GM23338 (cell line): ENCODE measurements around the gene RFX3. TPM values are rescaled to one million over a fixed set of nuclear protein-coding genes. Genes with fewer than 3 reads are reported as not detected.

ENCODE experiments used
- ATAC-seq: fragments of 200-7000 bp; cut with Tn5 transposase; 3 replicates; pipeline ENCODE4 v1.9.1; 2020
- DNase-seq: peaks from one replicate; pipeline ENCODE4 v3.0.0-alpha.2; 2015; ENCODE audit warnings: low spot score
- H2AFZ ChIP-seq: fragments of 200-600 bp; sonication (generic); 2 replicates; pipeline ENCODE4 v1.8.0; 2016; ENCODE audit warnings: antibody characterized with exemption, mild to moderate bottlenecking, moderate library complexity
- H3F3A ChIP-seq: fragments of 200-600 bp; sonication (generic); replicated peaks from 2 replicates; pipeline ENCODE4 v1.8.0; 2017; ENCODE audit warnings: antibody characterized with exemption, mixed run types, low read depth
- H3K27ac ChIP-seq: fragments of 200-600 bp; sonication (generic); 2 replicates; pipeline ENCODE4 v1.6.1; 2016; ENCODE audit warnings: low read depth
- H3K27me3 ChIP-seq: fragments of 200-600 bp; sonication (generic); 2 replicates; pipeline ENCODE4 v1.8.0; 2016; ENCODE audit warnings: mild to moderate bottlenecking, mixed run types, moderate library complexity; ENCODE audit not compliant: insufficient read depth
- H3K36me3 ChIP-seq: fragments of 200-600 bp; sonication (generic); 2 replicates; pipeline ENCODE4 v1.8.0; 2016; ENCODE audit warnings: mild to moderate bottlenecking; ENCODE audit not compliant: insufficient read depth
- H3K4me1 ChIP-seq: fragments of 200-600 bp; sonication (generic); 2 replicates; pipeline ENCODE4 v1.8.0; 2016; ENCODE audit warnings: mild to moderate bottlenecking, moderate library complexity; ENCODE audit not compliant: insufficient read depth
- H3K4me2 ChIP-seq: fragments of 200-600 bp; sonication (generic); 2 replicates; pipeline ENCODE4 v1.7.1; 2017; ENCODE audit warnings: mixed run types
- H3K4me3 ChIP-seq: fragments of 200-600 bp; sonication (generic); 2 replicates; pipeline ENCODE4 v1.6.1; 2016; ENCODE audit warnings: mixed run types
- H3K79me2 ChIP-seq: fragments of 200-600 bp; sonication (generic); replicated peaks from 2 replicates; pipeline ENCODE4 v1.8.0; 2017; ENCODE audit warnings: mild to moderate bottlenecking; ENCODE audit not compliant: insufficient read depth
- H3K9me2 ChIP-seq: fragments of 200-600 bp; sonication (generic); 2 replicates; pipeline ENCODE4 v1.8.0; 2017; ENCODE audit not compliant: insufficient read depth
- H4K20me1 ChIP-seq: fragments of 200-600 bp; sonication (generic); replicated peaks from 2 replicates; pipeline ENCODE4 v1.8.0; 2017; ENCODE audit warnings: mild to moderate bottlenecking; ENCODE audit not compliant: insufficient read depth
- H3K27ac Mint-ChIP-seq: 2 replicates; pipeline ENCODE4 v1.8.0; 2020; ENCODE audit warnings: inconsistent platforms, mild to moderate bottlenecking, moderate library complexity, mixed read lengths
- H3K27me3 Mint-ChIP-seq: 3 replicates; pipeline ENCODE4 v1.8.0; 2022; ENCODE audit warnings: low read depth, mild to moderate bottlenecking, moderate library complexity, mixed read lengths, inconsistent platforms; ENCODE audit not compliant: insufficient read depth, poor library complexity
- H3K36me3 Mint-ChIP-seq: 3 replicates; pipeline ENCODE4 v1.8.0; 2021; ENCODE audit warnings: low read depth, mild to moderate bottlenecking, inconsistent platforms, moderate library complexity, mixed read lengths
- H3K4me1 Mint-ChIP-seq: 3 replicates; pipeline ENCODE4 v1.8.0; 2020; ENCODE audit warnings: mild to moderate bottlenecking, inconsistent platforms, mixed read lengths
- H3K4me3 Mint-ChIP-seq: 3 replicates; pipeline ENCODE4 v1.8.0; 2021; ENCODE audit warnings: moderate library complexity, mild to moderate bottlenecking, inconsistent platforms, mixed read lengths
- H3K9me3 Mint-ChIP-seq: 3 replicates; pipeline ENCODE4 v1.8.0; 2020; ENCODE audit warnings: moderate library complexity, mild to moderate bottlenecking, inconsistent platforms, mixed read lengths
- EZH2 ChIP-seq: fragments of 200-600 bp; sonication (generic); IDR thresholded peaks from one replicate; pipeline ENCODE4 v1.8.0; 2017; ENCODE audit warnings: antibody characterized with exemption, mild to moderate bottlenecking, low read depth; ENCODE audit not compliant: unreplicated experiment
- NANOG ChIP-seq: IDR thresholded peaks from 2 replicates; pipeline ENCODE4 v1.6.1; 2016; ENCODE audit warnings: antibody characterized with exemption, borderline replicate concordance
- POLR2AphosphoS5 ChIP-seq: IDR thresholded peaks from 2 replicates; pipeline ENCODE4 v1.6.1; 2016; ENCODE audit warnings: antibody characterized with exemption, low read depth
- STAT1 ChIP-seq: IDR thresholded peaks from one replicate; pipeline ENCODE4 v1.6.1; 2016; ENCODE audit warnings: antibody characterized with exemption; ENCODE audit not compliant: unreplicated experiment
- ZNF114 ChIP-seq: fragments of 250-450 bp; sonication (Bioruptor Pico); IDR thresholded peaks from 2 replicates; pipeline ENCODE4 v1.5.0; 2020; ENCODE audit warnings: mild to moderate bottlenecking, moderate library complexity
- ZNF331 ChIP-seq: fragments of 250-450 bp; sonication (Bioruptor Pico); IDR thresholded peaks from 2 replicates; pipeline ENCODE4 v1.5.0; 2020; ENCODE audit warnings: low read depth, mild to moderate bottlenecking, moderate library complexity
- polyA plus RNA-seq: library from polyadenylated mRNA; unstranded; fragments of >200 nt; fragmentation: Nextera tagmentation; extraction: Ambion mirVana; gene quantifications from 2 replicates; pipeline ENCODE4 v1.2.1, GENCODE V29; 2016
- total RNA-seq: library from RNA; depleted of rRNA; stranded (reverse); fragments of >200 nt; shearing (Covaris generic); gene quantifications from 2 replicates; pipeline ENCODE4 v1.2.3, GENCODE V29; 2014
- TF ChIP-seq, protein P1 (sequence below): fragments of 250-450 bp; sonication (Bioruptor Pico); IDR thresholded peaks from 2 replicates; pipeline ENCODE4 v1.5.0; 2020; ENCODE audit warnings: mild to moderate bottlenecking, moderate library complexity
- TF ChIP-seq, protein P2 (sequence below), 2 experiments: fragments of 200-600 bp in 1 of 2; sonication (generic) in 1 of 2; conservative IDR thresholded peaks; 2 replicates each; pipeline versions ENCODE4 v1.5.1 to v1.6.1; 2016 to 2017; ENCODE audit warnings: antibody characterized with exemption in 2 of 2, low read depth in 2 of 2, mild to moderate bottlenecking in 2 of 2, moderate library complexity in 1 of 2

Gene RFX3
- total and polyA plus RNA-seq, 2 experiments from 2014 or later, result 9.8 to 22.1 TPM

DNA sequence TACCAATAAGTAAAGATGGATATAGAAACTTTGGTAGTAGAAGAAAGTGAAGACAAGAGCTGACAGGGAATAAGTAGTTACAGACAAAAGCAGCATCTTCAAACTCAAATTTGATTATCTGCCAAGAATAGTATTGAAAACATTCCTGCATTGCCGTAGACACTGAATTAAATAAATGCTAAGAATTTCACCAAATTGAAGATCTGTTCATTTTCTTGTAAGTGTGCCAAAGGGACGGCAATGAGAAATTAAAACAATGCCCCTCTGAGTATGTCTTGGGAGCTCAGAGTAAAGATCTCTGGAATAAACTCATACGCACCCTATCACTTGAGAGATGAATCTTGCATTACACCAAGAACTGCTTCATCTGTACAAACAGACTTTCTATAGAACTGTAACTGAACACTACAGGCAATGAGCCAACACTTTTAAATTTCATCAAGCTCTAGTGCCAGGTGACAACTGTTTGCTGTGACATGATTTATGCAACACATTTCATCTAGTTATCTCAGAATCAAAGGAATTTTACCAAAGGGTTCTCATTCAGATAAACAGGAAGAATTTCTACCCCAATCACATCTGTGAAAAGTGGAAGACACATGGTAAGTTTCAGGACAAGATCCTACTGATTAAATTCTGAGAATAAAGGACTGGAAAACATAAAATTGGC, 66.9 kb downstream of the RFX3 start:
- ATAC-seq, result no peak

More for the DNA sequence above, 66.9 kb downstream of the RFX3 start:
- H3K79me2 ChIP-seq, result 0 out of 2 replicates have a peak, but pooled peaks cover 9% of the 10 kb centered on the region
- H3K4me3 Mint-ChIP-seq, result no peak overlapping the region
- H3K36me3 ChIP-seq, result no peaks in the 10 kb centered on the region; the same call in 1 of the 2 replicates
- H3F3A ChIP-seq, result no peaks in the 10 kb centered on the region
- H3K27me3 ChIP-seq, result no peaks in the 10 kb centered on the region
- peaks cover 9% of the 10 kb centered on the region; the same call in 2 of the 3 replicates for H3K4me1 Mint-ChIP-seq
- no peak overlapping the region for H3K27ac ChIP-seq
- no peak for DNase-seq
- H3K4me3 ChIP-seq, result no peak overlapping the region
- TF ChIP-seq NANOG, result no peak
- TF ChIP-seq EZH2, result no peak
- no peak for TF ChIP-seq ZNF114 (CRISPR knock-in tag)
- TF ChIP-seq ZNF331, result no peak
- TF ChIP-seq, protein P1, sequence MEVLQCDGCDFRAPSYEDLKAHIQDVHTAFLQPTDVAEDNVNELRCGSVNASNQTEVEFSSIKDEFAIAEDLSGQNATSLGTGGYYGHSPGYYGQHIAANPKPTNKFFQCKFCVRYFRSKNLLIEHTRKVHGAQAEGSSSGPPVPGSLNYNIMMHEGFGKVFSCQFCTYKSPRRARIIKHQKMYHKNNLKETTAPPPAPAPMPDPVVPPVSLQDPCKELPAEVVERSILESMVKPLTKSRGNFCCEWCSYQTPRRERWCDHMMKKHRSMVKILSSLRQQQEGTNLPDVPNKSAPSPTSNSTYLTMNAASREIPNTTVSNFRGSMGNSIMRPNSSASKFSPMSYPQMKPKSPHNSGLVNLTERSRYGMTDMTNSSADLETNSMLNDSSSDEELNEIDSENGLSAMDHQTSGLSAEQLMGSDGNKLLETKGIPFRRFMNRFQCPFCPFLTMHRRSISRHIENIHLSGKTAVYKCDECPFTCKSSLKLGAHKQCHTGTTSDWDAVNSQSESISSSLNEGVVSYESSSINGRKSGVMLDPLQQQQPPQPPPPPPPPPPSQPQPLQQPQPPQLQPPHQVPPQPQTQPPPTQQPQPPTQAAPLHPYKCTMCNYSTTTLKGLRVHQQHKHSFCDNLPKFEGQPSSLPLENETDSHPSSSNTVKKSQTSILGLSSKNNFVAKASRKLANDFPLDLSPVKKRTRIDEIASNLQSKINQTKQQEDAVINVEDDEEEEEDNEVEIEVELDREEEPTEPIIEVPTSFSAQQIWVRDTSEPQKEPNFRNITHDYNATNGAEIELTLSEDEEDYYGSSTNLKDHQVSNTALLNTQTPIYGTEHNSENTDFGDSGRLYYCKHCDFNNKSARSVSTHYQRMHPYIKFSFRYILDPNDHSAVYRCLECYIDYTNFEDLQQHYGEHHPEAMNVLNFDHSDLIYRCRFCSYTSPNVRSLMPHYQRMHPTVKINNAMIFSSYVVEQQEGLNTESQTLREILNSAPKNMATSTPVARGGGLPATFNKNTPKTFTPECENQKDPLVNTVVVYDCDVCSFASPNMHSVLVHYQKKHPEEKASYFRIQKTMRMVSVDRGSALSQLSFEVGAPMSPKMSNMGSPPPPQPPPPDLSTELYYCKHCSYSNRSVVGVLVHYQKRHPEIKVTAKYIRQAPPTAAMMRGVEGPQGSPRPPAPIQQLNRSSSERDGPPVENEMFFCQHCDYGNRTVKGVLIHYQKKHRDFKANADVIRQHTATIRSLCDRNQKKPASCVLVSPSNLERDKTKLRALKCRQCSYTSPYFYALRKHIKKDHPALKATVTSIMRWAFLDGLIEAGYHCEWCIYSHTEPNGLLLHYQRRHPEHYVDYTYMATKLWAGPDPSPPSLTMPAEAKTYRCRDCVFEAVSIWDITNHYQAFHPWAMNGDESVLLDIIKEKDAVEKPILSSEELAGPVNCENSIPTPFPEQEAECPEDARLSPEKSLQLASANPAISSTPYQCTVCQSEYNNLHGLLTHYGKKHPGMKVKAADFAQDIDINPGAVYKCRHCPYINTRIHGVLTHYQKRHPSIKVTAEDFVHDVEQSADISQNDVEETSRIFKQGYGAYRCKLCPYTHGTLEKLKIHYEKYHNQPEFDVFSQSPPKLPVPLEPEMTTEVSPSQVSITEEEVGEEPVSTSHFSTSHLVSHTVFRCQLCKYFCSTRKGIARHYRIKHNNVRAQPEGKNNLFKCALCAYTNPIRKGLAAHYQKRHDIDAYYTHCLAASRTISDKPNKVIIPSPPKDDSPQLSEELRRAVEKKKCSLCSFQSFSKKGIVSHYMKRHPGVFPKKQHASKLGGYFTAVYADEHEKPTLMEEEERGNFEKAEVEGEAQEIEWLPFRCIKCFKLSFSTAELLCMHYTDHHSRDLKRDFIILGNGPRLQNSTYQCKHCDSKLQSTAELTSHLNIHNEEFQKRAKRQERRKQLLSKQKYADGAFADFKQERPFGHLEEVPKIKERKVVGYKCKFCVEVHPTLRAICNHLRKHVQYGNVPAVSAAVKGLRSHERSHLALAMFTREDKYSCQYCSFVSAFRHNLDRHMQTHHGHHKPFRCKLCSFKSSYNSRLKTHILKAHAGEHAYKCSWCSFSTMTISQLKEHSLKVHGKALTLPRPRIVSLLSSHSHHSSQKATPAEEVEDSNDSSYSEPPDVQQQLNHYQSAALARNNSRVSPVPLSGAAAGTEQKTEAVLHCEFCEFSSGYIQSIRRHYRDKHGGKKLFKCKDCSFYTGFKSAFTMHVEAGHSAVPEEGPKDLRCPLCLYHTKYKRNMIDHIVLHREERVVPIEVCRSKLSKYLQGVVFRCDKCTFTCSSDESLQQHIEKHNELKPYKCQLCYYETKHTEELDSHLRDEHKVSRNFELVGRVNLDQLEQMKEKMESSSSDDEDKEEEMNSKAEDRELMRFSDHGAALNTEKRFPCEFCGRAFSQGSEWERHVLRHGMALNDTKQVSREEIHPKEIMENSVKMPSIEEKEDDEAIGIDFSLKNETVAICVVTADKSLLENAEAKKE, result no peak
- no peak for TF ChIP-seq STAT1
- TF ChIP-seq, protein P2, sequence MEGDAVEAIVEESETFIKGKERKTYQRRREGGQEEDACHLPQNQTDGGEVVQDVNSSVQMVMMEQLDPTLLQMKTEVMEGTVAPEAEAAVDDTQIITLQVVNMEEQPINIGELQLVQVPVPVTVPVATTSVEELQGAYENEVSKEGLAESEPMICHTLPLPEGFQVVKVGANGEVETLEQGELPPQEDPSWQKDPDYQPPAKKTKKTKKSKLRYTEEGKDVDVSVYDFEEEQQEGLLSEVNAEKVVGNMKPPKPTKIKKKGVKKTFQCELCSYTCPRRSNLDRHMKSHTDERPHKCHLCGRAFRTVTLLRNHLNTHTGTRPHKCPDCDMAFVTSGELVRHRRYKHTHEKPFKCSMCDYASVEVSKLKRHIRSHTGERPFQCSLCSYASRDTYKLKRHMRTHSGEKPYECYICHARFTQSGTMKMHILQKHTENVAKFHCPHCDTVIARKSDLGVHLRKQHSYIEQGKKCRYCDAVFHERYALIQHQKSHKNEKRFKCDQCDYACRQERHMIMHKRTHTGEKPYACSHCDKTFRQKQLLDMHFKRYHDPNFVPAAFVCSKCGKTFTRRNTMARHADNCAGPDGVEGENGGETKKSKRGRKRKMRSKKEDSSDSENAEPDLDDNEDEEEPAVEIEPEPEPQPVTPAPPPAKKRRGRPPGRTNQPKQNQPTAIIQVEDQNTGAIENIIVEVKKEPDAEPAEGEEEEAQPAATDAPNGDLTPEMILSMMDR (conservative IDR thresholded peaks at IDR 0.05; ENCODE audit: low read depth in 2 of 2), result no peak
- TF ChIP-seq POLR2AphosphoS5, result no peak
- no peak overlapping the region for H2AFZ ChIP-seq
- H3K4me1 ChIP-seq, result 0 out of 2 replicates have a peak, but pooled peaks cover 9% of the 10 kb centered on the region
- no peak overlapping the region for H3K4me2 ChIP-seq
- no peaks in the 10 kb centered on the region for H3K27me3 Mint-ChIP-seq
- H3K27ac Mint-ChIP-seq, result peak overlapping the region; percentile 41; the same call in 1 of the 2 replicates
- H4K20me1 ChIP-seq, result no peaks in the 10 kb centered on the region
- H3K9me2 ChIP-seq, result no peaks in the 10 kb centered on the region
- no peaks in the 10 kb centered on the region for H3K9me3 Mint-ChIP-seq
- no peaks in the 10 kb centered on the region; the same call in 2 of the 3 replicates for H3K36me3 Mint-ChIP-seq
